Gastroesophageal sphincter (tissue), 3 donors: ENCODE data around the gene CXCL3.

Experiments
- CTCF ChIP-seq, 4 experiments: fragments of 200-600 bp in 2 of 4; fragments of 450-650 bp in 2 of 4; sonication (generic) in 1 of 4; IDR thresholded peaks; one replicate each; pipeline ENCODE4 v1.5.1; 2017 to 2019; ENCODE audit warnings: antibody characterized with exemption in 4 of 4, mild to moderate bottlenecking in 2 of 4, moderate library complexity in 2 of 4
- EP300 ChIP-seq: sonication (generic); formaldehyde crosslinking; IDR thresholded peaks from one replicate; pipeline ENCODE4 v1.6.1; 2017; ENCODE audit warnings: antibody characterized with exemption, mild to moderate bottlenecking
- POLR2A ChIP-seq, 2 donors: fragments of 450-650 bp; IDR thresholded peaks; one replicate each; pipeline ENCODE4 v1.6.1; 2017; ENCODE audit warnings: antibody characterized with exemption in 2 of 2, mild to moderate bottlenecking in 2 of 2, moderate library complexity in 1 of 2

GRCh38 chr4:74055096-74055495 is 16.6 kb upstream of the CXCL3 start:
- TF ChIP-seq POLR2A (IDR thresholded peaks at IDR 0.05) = no peak
- TF ChIP-seq EP300 = no peak
- TF ChIP-seq CTCF (IDR thresholded peaks at IDR 0.05) = no peak
